Stimulated activated CD8-positive, alpha-beta memory T cell treated with anti-CD3 and anti-CD28 coated beads, Interleukin-12 subunit alpha, Interleukin-12 subunit beta, amount 100 ng/mL, for 24 hours (primary cell): ENCODE measurements around the gene SEMA3A.

Source experiments
- DNase-seq: peaks from one replicate; pipeline ENCODE4 v3.0.0-alpha.2; 2020; ENCODE audit errors: extremely low read depth

SEMA3A gene

DNA sequence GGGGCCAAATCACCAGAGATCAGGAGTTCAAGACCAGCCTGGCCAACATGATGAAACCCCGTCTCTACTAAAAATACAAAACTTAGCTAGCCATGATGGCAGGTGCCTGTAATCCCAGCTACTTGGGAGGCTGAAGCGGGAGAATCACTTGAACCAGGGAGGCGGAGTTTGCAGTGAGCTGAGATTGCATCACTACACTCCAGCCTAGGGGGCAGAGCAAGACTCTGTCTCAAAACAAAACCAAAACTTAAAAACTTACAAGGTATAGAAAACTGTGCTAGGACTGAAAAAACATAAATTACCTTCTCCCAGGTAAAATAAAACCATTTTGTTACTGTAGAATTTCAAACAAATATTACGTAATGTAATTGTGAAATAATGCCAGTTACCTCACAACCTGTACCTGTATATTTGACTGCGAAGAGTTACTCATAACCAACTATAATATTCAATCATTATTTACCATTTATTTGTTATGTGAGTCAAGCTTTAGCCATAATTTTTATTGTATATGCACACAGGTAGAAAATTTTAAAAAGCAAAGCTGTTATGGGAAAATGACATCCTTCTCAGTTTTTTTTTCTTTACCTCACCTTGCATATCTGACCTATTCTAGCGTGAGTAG, 180.9 kb downstream of the SEMA3A start:
- DNase-seq: no peak

DNA sequence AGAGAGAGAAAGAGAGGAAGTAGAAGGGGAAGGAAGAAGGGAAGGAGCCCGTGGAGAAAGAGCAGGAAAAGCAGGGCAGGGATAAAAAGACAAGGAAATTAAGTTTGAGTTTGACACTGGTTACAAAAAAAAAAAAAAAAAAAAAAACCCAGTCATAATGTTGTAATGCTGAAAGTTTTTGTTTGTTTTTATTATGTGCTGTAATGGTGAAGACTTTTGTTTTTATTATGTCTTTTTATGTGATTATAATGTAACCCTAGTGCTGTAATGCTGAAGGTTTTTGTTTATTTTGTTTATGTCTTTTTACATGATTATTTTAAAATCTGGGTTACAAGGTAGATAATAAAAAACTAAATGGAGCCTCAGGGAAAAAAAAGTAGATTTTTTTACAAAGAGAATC, 184.8 kb downstream of the SEMA3A start:
- DNase-seq: no peak

DNA sequence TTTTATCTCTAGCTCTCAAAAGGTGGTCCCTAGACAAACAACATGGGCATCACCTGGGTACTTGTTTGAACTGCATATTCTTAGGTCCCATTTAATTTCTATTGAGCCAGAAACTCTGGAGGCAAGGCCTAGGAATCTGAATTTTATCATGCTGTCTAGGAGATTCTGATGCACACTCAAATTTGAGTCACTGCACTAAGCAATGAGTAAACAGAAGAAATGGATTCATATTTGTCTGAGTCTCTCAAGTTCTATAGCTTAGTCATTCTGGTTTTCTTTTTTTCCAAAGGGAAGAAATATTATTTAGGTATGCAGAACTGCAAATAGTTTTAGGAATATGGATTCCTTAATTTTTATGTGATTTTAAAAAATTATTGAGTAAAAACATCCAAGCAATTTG, 185.5 kb downstream of the SEMA3A start:
- no peak for DNase-seq

DNA sequence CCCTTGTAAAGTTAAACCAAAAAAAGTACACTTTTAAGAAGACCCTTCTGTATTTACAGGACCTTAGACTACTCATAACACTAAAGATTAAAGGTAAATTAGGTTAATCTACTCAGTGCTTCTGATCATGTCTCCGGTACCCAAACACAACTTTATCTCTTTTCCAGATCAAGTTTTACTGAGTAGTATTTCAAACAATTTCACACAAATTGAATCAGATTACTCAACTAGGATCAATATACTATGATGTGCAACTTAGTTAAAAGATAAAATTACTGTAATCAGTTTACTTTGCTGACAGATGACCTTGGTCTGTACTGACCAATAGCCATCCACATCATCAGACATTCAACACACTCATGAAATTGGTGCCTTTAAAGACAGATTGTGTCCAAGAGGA, 191.4 kb downstream of the SEMA3A start:
- no peak for DNase-seq

DNA sequence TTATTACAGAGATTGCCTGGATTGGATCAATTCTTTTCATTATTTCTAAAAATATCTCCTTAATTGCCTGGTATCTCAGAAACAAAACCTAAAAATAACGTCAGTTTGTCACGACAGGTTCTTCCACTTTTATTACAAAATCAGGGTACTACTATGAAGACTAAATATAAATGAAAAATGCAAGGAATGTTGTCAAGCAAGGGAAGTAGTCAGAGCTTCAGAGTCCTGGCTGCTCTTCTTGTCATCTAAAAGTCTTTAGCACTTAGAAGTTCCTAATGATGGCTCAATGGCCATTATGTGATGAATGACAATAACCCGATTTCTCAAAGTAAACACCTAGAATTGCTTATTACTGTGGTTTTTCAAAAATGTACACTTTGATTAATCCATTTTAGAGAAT, 192.2 kb downstream of the SEMA3A start:
- DNase-seq: no peak

DNA sequence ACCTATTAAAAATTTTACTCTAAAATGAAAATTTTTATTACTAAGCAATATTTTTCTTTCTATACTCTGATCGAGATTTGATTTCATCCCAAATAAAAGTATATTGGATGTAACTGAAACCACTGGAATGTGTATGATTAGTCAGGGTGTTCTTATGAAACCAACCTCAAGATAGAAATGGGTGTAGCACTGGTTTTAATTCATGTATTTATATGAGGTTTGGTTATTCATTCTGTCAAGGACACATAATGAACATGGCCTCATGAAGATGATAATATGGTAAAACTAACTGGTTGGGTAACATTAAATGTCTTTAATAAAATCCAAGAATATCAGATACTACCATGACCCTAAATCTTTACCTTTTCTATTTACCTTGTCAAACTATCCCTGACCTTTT, 197.7 kb downstream of the SEMA3A start:
- no peak for DNase-seq

DNA sequence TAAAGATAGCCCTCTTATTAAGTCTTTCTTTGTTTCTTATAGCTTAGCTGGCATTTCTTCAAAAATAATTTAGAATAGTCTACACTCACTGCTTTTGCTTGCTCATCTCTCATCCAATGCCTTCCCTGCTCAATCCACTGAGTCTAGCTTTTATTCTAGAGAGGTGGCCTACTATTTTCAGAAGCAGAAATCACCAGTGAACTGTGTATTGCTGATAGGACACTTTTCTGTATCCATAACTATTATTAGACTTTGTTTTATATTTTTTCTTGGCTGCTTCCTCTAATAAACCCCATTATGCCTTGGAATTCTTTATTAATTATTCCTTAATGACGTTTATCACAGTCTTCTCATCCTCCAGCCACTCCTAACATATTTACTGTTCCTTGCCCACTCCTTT, 206.8 kb downstream of the SEMA3A start:
- DNase-seq: no peak

DNA sequence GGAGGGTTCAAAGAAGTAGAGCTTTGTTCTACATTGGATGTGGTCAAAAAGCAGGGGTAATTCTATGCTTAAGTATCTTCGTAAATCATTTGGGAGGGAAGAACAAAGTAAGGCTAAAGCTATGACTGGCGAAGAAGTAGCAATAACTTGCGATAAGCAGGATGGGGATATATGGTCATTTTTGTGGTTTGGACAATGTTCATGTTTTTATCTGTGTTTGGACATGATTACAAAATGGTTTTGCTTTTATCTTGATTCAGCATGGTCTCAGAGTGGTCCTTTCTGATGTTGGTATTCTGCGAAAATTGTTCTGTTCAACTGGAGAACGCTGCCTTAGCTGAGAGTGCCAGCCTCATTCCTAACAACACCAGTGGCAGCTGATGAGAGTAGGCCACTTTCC, 208.8 kb downstream of the SEMA3A start:
- no peak for DNase-seq

DNA sequence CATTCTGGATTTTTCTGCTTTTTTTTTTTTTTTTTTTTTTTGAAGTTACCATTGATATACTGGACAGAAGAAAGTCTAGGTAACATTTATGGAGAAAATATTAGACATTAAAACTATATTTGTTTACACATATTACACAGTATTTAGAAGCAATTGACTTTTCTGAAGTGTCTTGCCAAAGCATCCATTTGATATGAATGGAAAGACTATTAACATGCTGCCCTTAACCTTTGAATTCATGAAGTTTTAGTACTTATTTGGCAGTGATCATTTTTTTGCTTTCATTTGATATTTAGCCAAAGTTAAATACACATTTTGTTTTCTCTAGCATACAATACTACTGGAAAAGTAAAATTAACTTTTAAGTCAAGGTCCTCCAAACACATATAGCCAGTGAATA, 210.0 kb downstream of the SEMA3A start:
- DNase-seq: no peak

DNA sequence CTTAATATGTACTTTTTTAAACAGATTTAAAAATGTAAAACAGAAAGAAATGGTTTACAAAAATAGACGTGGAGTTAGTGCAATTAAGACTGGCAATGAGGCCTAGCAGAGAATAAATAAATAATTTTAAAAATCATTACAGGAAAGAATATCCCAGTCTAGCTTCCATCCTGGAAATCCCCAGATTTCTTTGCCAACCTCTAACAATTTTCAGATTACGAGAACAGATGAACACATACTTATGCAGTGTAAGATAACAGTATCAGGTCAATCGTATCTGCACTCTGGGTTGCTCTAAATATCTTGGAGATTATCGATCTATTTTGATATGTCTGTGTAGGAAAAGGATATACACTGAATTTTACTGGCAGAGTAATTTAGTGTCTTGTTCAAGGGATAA, 210.5 kb downstream of the SEMA3A start:
- no peak for DNase-seq

DNA sequence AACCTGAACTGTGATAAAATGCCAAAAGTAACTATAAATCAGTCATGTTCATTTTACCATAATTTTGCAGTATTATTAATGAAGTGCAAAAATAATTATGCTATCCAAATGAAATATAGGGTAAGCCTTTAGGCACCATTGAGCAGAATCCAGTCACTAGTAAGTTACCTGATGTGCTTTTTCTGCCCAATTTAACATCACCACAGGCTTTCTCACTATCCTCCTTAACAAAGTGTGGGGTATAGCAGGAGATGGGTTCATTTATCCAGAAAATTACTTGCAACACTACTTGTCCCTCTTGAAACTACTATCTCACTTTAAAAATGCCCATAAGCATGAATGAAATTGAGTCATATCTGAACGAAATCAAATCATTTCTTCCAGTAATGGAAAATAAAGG, 211.0 kb downstream of the SEMA3A start:
- DNase-seq: no peak

DNA sequence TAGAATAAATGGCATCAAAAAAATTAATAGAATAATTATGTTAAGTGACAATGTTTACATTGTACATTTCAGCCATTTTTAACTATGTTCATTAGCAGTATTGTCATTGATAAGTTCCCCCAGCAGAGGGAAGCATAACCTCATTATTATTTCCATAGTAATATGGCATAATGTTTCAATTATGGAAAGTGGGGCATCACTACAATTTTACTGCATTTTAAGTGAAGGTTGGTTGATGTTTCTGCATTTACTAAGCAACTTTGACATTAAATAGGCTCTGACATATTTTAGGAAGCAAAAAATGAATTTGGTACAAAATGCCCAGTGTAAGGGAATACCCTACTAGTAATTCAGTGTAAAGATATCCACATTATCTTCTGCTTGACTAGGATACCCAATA, 218.3 kb downstream of the SEMA3A start:
- no peak for DNase-seq

DNA sequence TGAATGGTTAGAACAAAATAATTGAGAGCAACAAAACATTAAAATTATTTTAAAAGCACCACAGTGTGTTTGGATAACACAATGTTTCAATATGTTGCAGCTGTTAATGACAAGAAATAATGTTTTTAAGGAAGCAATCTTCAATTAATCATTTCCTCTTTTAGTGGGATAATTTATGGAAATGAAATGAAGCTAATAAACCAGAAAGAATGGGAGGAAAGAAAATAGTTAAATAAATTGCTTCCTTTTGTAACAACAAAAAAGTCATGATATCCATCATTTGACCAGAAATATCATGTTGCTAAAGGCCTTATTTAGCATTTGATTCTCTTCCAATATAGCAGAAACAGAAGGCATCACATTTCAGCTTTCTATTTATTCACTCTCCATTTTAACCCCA, 224.5 kb downstream of the SEMA3A start:
- DNase-seq: no peak

DNA sequence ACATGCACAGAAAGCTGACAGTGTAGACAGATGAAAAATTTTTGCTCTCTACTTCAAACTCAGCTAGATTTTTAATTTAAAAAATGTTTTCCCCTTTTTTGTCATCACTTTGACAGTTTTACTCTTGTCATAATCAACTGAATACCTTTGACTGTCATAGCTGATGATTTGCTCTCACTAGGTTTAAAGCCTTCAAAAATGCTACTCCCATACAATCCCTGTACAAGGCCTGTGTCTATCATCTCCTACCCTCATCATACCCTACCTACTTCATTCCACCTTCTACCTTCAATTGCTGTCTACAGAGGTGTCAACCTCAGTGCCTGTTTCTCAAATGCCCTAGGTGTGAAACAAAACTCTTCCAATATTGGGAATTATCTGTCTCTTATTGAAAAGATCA, 230.3 kb downstream of the SEMA3A start:
- DNase-seq: no peak

DNA sequence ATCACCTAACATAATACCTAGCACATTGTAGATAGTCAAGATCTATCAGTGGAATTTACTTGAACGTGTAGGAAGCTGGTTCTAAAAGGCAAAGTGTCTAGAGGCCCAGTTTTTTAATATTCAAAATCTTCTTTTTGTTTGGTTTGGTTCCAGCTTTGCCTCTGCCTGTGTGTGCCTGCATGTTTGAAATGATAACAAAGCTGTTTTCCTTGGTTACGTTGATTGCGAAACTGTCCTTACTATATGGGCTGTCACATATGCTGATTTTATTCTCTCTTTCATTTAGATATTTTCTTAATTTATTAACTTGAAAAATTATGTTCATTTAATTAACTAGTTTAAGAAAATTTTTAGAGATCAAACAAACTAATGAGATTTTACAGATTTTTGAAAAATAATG, 237.3 kb downstream of the SEMA3A start:
- DNase-seq: no peak

DNA sequence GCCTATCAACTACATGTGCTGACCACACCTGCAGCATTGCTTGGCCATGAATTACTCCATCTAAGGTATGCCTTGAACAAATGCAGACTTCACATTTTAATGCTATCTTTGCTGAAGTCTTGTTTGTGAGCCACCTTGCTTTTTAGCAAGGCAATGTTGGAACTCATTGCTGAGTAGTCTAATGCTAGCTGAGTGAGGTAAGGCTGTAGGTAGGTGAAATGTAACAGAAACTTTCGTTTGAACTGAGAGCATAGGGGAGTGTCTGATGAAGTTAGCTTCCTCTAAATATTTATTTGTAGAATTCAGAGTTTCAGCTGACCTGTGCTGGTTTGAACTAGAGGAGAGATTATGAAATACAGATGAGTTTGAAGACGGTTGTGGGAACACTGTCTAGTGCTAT, 238.5 kb downstream of the SEMA3A start:
- DNase-seq: no peak

DNA sequence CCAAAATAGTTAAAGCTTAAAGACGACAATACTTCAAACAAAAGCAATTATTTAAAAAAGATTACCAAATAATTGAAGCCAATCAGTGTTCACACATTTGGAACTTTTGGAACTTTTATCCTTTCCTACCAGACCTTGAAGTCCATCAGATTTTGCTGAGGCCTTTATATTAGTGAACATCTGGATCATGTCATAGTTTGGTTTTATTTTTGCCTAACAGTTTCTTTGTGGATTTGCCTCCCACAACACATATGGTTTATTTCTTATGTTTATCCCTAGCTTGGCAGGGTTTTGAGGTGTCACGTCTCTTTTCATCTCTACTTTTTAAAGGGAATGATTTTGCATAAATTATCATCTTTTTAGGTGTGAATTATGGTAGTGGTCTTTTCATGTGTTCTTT, 242.4 kb downstream of the SEMA3A start:
- DNase-seq: no peak

DNA sequence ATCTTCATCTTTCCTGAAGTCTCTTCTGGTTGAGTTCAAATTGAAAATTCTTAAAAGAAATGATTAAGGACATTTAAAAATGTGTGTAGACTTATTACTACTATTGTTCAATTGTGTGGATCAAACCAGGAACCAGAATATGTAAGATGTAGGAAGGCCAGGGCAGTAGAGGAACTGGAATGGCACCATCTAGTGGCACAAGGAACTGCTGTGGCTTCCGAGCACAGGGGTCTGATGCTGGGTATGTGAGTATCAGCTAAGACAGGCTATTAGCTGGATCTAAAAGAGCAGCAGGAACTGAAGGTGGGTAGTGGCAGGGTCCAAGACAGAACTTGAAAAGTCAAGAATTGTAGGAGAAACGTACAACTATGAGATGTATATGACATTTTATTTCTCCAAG, 247.3 kb downstream of the SEMA3A start:
- no peak for DNase-seq

DNA sequence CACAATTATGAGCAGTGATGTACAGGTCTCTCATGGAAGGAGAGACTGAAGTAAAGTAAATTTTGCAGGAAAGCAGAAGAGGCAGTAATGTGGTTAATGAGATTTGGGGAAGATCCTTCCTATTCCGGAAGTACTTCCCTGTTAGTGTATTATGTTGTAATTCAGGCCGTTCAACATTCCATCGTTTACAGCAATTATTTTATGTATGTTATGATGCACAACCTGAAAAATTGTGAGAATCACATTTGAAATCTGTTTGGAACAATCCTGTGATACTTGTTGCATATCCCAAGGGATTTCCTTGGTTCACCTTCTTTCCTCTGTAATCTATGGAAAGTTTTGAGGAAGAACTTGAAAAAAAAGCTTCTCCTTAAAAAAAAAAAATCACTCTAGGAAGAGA, 247.8 kb downstream of the SEMA3A start:
- no peak for DNase-seq

DNA sequence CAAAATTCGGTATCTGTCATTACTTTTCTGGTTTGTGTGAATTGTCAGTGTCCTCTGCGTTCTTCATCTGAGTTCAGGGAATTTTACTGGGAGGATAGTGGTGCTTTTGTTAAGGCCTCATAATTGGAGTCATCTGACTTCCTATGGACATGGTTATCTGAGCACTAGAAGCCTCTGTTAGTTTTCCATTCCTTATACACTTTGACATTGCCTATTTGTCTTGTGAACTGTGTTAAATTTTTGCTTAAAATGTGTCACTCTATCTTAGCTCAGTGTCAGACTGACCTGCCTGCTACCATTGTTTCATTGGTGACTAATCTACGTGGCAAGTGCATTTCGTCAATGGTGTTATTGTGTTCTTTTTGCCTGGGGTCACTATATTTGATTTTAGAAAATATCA, 253.3 kb downstream of the SEMA3A start:
- DNase-seq: no peak

DNA sequence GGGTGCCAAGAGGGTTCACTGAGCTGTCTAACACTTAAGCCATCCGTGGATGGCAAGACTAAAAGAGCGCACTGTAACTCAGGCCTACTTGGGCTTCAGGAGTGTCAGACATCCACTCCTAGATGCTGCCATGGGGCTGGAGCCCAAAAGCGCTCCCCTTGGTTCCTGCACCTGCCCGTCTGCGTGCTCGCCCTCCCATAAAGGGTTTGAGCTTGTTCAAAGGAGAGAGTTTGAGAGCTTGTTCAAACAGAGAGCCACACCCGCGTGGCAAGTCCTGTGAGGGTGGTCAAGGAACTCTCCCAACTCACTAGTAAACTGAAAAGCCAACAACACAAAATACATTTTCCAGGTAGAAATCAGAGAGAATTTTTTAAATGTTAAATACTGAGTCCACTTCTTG, 256.7 kb downstream of the SEMA3A start:
- DNase-seq: no peak

DNA sequence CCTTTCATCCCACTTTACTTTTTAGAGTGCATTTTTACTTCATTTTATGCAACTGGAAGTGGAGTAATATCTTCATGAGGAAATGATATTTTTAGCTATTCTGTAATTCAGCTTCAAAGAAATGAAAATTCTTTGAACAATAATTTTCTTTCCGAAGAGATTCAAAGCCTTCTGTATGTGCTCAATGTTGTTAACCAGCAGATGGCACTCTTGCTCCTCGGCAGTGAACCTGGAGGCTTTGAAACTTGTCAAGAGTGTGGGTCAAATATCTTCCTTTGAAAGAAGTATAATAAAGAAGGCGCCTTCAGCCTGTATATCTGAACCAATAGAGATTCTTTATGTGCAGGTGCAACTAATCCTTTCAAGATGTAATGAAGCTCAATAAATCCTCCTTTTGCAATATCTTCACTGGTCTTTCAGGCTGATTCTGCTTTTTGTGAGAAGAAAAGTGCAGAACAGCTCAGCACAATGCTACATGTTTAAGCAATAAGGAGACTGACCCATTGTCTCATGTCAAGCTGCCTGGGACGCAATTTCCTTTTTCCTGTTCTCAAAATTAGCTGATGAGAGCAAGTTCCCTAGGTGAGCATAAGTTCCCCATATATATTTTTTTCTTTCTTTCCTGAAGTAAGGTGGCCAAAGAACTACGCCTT, 258.4 kb downstream of the SEMA3A start:
- DNase-seq: no peak

DNA sequence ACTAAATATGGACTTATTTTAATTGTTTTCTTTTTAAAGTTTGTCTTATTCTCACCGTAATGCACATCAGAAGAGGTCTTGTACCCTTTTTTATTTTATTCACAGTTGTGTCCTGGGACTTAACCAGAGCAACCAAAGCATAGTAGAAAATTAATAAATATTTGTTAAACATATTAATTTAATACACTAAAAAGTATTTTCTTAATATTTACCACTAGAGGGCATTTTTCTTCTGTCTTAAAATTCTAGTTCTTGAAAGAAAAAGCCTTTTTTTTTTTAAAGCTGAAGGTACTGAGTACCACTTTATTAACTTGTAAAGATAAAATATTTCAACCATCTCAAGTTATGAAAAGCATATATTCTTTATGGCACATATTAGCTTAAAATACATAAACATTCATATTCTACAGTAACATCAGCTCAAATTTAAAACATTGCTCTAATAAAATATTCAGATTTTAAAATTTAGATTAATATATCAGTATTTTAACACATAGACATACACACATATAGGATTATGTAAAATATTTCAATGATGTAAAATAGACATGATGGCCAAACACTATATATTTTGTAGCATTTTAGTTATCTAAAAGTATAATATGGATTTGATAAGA, 260.4 kb downstream of the SEMA3A start:
- DNase-seq: no peak

DNA sequence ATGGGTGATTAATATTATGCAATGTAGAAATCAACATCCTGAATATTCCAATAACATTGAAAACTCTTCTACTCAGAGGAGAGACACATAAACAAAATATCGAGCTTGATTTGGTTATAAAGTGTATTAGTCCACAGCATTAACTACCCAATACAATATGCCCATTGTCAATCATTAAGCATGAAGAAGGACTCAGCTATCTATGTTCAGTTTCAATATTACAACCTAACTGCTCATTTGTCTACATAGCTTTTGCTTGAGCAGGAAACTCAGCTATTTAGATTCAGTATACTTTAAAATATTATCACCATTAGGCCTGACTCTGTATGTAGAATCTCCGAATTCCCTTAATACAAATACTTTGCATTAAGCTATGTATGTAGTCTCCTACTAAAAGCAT, 262.6 kb downstream of the SEMA3A start:
- no peak for DNase-seq
